A673 (cell line): ENCODE results near the gene NOS1AP.
A peak's percentile ranks its signal among the peaks of the same experiment; 100 is the strongest.

Experiments used
- EZH2 ChIP-seq: fragments of 200-600 bp; sonication (generic); IDR thresholded peaks from 2 replicates; pipeline ENCODE4 v1.6.1; 2017; ENCODE audit warnings: borderline replicate concordance, low read depth, mild to moderate bottlenecking, mixed read lengths, antibody characterized with exemption, low read length; ENCODE audit not compliant: poor library complexity, severe bottlenecking
- TF ChIP-seq, protein P1 (sequence below): fragments of 300-800, 200-600 bp; sonication (generic); conservative IDR thresholded peaks from 2 replicates; pipeline ENCODE4 v1.5.1; 2017; ENCODE audit warnings: low read depth, mild to moderate bottlenecking, antibody characterized with exemption, low read length, moderate library complexity, mixed read lengths

- TF ChIP-seq, protein P1, sequence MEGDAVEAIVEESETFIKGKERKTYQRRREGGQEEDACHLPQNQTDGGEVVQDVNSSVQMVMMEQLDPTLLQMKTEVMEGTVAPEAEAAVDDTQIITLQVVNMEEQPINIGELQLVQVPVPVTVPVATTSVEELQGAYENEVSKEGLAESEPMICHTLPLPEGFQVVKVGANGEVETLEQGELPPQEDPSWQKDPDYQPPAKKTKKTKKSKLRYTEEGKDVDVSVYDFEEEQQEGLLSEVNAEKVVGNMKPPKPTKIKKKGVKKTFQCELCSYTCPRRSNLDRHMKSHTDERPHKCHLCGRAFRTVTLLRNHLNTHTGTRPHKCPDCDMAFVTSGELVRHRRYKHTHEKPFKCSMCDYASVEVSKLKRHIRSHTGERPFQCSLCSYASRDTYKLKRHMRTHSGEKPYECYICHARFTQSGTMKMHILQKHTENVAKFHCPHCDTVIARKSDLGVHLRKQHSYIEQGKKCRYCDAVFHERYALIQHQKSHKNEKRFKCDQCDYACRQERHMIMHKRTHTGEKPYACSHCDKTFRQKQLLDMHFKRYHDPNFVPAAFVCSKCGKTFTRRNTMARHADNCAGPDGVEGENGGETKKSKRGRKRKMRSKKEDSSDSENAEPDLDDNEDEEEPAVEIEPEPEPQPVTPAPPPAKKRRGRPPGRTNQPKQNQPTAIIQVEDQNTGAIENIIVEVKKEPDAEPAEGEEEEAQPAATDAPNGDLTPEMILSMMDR, result peak; percentile 53
- TF ChIP-seq EZH2, result no peak
Observed at GRCh38 chr1:162023547-162024501, 45.7 kb upstream of the NOS1AP start, which contains the start of gene OLFML2B.
